Mucosa of gallbladder (tissue), 1 donor: ENCODE results near the gene FCHSD2. TPM values are rescaled to one million over a fixed set of nuclear protein-coding genes. Genes with fewer than 3 reads are reported as not detected.

ENCODE experiments used
- DNase-seq: peaks from one replicate; pipeline ENCODE4 v3.0.0-alpha.2; 2020; ENCODE audit warnings: low spot score
- total RNA-seq: library from RNA; stranded (reverse); gene quantifications from one replicate; pipeline ENCODE4 v1.2.1, GENCODE V29; 2021
- donor health status: DM: no; HTN: no; CAD: no.

The FCHSD2 gene
- total RNA-seq, 1 donor from 2014 or later, result 56.4 TPM

- no peak for DNase-seq
Measured at GRCh38 chr11:73172992-73173656, 31.0 kb upstream of the FCHSD2 start.

DNA sequence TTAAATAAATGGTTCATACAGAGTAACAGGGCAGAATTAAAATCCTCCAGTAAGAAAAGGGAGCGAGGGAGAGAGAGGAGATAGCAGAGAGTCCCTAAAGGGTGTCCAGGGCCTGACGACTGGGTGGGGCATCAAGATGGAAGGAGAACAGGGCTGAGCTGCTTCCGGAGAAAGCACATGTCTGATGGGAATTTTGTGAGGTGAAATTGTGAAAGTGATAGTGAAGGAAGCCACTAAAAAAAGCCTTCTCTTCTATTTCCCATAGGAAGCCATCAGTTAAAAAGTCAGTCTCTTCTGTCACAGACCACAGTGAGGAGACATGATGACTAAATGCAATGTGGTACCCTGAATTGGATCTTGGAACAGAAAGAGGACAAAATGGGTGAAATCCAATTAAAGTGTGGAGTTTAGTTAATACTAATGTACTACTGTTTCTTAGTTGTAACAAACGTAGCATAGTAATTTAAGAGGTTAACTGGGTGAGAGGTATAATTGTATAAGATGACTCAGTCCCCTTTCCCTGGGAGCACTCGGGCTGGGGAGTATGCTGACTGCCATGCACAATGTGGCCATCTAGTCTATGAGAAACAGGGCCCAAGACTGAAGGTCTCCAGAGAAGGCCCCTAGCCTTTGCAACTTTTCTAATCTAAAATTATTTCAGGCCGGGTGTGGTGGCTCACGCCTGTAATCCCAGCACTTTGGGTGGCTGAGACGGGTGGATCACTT, 29.5 kb upstream of the FCHSD2 start:
- no peak for DNase-seq

DNA sequence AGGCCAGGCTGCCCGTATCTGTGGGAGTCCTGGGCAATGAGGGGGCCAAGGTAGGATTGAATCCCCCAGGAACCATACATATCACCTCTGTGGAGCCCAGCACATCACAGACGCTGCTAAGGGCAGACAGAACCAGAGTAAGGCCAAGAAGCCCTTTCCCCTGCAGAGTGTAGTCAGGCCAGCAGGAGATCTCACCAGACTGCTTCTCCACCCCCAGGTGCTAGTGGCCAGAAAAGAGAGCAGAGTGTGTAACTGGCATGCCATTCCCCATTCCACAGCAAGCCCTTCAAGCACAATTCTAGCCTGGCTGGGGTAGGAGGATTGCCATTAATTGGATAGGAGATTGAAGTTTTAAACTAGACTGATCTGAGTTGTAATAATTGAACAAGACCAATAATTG, 28.0 kb upstream of the FCHSD2 start:
- DNase-seq, result no peak

DNA sequence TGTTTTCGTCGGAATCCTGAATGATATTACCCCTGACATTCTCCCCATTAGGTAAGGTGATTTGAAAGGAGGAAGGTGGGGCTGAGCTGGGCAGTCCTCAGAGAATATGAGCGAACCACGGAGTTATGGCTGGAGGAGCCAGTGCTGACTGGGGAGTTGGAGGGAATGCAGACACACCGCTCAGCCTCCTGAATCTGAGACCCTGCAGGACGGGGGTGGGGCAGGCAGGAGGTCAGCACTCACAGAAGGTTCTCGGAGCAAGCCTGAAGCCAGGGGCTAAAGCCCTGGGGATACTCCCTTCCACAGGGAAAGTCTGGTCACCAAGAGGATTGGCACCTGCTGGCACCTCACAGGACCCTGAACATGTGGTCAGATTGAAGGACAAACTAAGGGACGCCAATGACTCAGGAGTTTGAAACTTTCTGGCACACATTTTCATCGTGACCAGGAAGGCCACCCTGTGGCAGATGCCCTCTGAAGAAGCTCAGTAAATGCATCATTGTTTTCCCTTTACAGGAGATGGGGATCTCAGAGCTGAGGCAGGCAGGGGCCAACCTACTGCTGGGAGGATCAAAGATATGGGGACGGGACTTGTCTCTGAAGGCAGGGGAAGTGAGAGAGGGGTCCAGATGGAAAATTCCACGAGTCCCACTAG, 26.9 kb upstream of the FCHSD2 start:
- no peak for DNase-seq

GRCh38 chr11:73167363-73167954, 25.3 kb upstream of the FCHSD2 start:
- DNase-seq, result no peak

- no peak for DNase-seq
Measured at GRCh38 chr11:73164803-73165540, 22.9 kb upstream of the FCHSD2 start.

DNA sequence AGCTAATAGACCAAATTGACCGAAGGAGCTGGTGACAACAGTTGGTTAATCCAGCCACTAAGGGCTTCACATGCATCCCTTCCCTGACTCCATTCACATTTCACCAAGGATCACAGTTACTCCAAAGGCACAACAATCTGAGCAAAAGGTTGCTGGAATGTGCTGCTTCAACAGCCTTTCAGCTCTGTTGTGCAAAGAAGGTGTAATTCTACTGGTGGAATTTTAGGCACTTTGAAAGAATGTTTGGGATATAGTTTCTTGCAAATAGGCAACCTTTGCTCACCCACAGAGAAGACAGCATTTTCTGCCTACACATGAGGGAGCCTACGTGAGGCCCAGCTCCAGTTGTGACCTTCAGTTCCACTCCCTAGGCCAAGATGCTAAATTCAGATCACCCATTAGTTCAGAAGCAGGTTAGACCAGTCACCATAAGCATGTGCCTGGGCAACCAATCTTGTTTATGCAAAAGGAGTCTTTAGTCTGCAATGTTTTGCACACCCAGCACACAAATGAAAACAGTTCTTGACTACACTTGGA, 21.6 kb upstream of the FCHSD2 start:
- no peak for DNase-seq

DNA sequence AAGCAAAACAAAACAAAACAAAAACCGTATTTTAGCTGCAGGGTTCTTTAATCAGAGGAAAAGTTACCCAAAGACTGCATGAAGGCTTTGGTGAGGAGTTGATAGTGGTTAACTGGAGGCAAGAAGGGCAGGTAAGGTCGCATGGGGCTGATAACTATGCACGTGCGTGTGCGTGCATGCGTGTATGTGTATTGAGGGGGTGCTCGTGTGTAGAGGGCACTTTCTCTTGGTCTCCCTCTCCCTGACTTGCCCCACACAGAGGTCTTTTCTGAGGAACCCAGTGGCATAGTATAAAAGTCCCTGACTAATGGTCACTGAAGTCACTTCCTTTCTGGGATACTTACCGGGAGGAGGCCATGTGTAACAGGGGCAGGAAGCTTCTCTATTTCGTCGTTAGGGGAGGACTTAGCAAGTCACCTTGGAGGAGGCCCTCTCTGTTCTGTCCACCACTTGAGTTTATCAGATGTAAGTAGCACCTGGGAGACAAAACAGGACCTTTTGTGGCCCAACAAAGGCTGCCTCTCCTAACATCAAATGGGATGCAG, 20.1 kb upstream of the FCHSD2 start:
- DNase-seq, result no peak

DNA sequence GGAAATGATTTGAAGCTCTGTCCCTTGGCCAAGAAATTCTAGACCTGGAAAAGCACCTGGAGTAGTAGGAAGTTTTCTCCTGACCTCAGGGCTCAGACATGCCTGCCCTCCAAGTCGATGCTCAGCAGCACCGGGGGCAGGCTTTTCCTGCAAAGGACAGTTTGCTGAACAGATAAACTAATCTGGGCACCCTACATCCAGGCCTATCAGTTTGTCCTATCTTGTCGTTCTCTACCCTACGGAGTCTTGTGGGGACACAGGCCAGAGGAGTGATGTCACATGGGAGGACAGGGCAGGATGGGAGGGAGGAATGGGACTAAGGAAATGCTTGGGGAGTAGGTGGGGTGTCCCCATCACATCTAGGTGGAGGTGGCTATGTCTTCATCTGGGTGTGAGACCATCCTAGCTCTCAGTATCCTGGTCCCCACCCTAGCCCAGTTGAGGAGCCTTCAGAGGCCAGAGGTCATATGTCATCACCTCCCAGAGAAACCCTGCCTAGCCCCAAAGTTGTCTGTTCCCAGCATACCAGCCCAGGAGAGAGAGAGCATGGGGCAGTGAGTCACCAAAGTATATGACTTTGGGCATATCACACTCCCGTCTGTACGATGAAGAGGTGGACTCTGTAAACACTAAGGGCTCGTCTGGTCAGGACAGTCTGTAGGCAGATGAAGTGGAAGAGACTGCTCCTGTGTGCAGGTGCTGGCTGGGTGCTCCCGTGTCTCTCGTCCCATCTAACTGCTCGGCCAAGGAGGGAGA, 18.1 kb upstream of the FCHSD2 start:
- DNase-seq, result no peak

DNA sequence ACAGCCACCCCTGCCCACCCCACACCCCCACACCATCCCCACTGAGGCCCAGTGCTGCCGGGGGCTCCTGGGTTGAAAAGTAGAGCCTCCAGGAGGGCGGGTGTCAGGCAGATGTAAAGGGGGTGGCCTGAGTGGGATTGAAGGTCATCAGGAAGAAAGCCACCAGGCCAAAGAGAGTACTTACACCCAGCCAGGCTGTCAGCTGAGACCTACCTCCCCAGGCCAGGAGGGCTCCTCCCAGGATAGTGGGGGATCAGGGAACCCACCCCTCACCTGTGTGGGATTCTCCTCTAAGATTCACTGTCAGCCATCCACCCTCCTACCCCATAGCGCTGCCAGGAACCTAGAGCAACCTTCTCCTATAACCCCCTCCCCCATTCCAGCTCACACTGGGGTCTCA, 17.2 kb upstream of the FCHSD2 start:
- no peak for DNase-seq

DNA sequence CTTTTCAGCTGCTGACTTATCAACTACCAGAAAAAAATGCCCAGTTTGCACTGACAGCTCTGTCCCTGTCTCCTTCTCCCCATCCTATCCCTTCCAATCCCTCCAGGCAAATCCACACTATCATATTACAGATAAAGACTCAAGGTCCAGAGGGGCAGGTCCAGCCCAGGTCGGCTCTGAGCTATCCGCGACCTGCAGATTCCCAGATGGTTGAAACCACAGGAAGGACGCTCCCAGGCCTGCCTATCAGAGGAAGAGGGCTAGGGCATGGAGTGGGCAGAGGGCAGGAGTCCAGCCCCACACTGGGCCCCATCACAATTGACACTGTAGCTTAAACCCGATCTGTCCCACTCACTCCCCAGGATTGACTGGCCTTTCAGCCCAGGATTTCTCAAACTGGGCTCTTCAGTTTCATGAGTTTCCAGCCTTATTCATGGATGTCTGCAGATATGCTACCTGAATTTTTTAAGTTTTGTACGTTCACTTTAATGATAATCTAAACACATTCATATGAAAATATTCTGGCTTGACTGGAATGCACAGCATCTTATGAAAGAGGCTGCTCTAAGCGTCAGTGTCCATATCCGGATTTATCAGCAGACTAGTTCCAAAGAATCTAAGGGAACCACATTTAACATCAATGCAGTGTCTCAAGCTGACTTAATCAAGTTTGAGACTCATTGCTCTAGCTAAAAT, 16.4 kb upstream of the FCHSD2 start:
- DNase-seq, result no peak

- DNase-seq, result peak; percentile 45
Measured at GRCh38 chr11:73157101-73158010, 15.2 kb upstream of the FCHSD2 start.

GRCh38 chr11:73156686-73157085, 14.6 kb upstream of the FCHSD2 start:
- no peak for DNase-seq

- no peak for DNase-seq
Measured at GRCh38 chr11:73156114-73156513, 14.0 kb upstream of the FCHSD2 start.

GRCh38 chr11:73155102-73155501, 13.0 kb upstream of the FCHSD2 start:
- no peak for DNase-seq

DNA sequence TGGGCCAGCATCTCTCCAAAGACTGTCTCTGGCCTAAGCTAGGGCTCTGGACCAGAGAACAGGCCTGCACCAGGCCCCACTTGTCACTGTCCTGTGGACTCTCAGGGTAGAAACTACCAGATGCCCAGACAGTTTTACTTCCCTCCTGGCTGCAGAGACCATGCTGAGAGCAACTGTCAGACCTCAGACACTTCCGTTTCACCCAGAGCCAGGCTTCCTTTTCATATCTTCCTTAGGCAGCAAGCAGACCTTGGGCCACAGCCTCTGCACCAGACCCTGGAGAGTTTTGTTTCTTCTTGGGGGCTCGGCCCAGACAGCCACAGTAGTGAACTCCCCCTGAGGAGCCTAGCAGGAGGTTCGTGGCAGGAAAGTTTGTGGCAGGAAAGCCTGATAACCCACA, 12.1 kb upstream of the FCHSD2 start:
- peak; percentile 28 for DNase-seq

DNA sequence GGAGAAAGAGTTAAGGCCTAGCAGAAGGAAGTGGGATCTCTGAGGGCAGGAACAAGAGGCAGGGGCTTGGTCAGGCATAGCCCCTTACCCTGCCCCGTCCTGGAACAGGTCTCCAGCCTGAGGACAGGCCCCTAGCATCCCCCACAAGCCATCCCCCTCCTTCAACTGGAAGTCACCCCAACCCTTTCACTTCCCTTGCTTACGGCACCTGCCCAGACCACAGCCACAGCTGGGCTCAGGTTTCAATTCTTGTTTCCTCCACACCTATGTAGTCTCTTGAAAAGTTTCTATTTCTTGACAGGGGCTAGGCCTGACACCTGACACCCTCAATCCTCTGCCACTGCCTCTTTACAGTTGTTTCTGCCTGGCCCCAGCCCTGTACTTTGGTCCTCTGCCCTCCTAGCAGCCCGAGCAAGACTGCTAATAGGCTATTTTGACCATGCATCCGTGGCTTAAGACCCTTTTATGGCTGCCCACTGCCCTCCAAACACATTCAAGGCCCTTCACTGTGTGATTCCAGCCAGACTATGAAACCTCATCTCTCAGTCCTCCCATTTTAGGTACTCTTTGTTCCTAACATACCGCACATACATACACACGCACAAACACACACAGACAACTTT, 10.9 kb upstream of the FCHSD2 start:
- no peak for DNase-seq

- no peak for DNase-seq
Measured at GRCh38 chr11:73152086-73152853, 10.2 kb upstream of the FCHSD2 start.
